ENCODE measurements around the gene FAM111A. TPM values are rescaled to one million over a fixed set of nuclear protein-coding genes. Genes with fewer than 3 reads are reported as not detected.

Gene FAM111A
- total and polyA plus RNA-seq, 9 of the 15 experiments (the other 6 are each of a cell fraction or from before 2014, with no cell fraction given), result 14.8 to 30.6 (median 20.1) TPM

DNA sequence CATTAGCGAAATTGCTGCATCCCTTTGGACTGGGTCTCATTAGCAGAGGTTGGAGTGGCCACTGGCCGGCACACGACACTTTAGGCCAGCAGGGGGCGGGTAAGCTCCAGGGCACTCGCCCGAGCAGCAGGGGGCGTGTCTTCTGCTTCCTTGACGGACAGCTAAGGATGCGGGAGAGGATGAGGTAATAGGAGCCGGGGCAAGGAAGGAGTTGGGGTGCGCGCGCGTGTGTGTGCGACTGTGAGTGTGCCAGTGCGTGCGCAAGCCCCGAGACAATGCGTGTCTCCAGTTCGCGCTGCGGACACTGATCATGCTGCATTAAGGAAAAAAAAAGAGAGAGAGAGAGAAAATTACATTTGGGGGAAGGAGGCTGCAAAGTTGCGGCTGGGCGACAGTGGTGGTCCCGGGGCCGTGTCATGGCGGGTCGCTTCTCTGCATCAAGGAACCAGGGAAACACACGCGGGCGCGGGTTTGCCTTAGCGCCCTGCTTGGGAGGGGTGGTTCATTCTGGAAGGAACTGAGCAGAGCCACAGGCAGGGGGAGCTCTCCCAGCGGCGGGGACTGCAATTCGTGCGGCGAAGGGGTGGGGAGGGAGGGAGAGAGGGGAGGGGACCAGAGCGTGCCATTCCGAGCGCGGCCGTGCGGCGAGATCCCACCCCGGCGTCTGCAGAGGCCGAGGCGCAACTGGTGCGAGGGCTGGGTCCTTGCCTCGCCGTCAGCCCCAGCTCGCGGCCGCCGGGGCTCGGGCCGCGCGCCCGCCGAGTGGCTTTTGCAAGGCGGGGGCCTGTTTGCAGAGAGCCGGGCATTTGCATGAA lies 29.1 kb downstream of the FAM111A start, which contains the start of gene DTX4 (continued):
- TF ChIP-seq, protein P1, sequence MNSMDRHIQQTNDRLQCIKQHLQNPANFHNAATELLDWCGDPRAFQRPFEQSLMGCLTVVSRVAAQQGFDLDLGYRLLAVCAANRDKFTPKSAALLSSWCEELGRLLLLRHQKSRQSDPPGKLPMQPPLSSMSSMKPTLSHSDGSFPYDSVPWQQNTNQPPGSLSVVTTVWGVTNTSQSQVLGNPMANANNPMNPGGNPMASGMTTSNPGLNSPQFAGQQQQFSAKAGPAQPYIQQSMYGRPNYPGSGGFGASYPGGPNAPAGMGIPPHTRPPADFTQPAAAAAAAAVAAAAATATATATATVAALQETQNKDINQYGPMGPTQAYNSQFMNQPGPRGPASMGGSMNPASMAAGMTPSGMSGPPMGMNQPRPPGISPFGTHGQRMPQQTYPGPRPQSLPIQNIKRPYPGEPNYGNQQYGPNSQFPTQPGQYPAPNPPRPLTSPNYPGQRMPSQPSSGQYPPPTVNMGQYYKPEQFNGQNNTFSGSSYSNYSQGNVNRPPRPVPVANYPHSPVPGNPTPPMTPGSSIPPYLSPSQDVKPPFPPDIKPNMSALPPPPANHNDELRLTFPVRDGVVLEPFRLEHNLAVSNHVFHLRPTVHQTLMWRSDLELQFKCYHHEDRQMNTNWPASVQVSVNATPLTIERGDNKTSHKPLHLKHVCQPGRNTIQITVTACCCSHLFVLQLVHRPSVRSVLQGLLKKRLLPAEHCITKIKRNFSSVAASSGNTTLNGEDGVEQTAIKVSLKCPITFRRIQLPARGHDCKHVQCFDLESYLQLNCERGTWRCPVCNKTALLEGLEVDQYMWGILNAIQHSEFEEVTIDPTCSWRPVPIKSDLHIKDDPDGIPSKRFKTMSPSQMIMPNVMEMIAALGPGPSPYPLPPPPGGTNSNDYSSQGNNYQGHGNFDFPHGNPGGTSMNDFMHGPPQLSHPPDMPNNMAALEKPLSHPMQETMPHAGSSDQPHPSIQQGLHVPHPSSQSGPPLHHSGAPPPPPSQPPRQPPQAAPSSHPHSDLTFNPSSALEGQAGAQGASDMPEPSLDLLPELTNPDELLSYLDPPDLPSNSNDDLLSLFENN (IDR thresholded peaks at IDR 0.05; ENCODE audit: low read depth in 2 of 2, low read length in 2 of 2), result no peak
- no peak for TF ChIP-seq ZNF644 (tag; IDR thresholded peaks at IDR 0.05; ENCODE audit: low read depth)
- no peak for TF ChIP-seq MAFG (tag; conservative IDR thresholded peaks at IDR 0.05)
- TF ChIP-seq HLTF (IDR thresholded peaks at IDR 0.05), result peak; percentile 70; the same call in 1 of the 2 replicates
- TF ChIP-seq FOXA1 (IDR thresholded peaks at IDR 0.05; ENCODE audit: borderline replicate concordance), result no peak
- no peak for TF ChIP-seq PHB2 (IDR thresholded peaks at IDR 0.05; ENCODE audit: low read depth)
- TF ChIP-seq FOXK1 (CRISPR knock-in tag; IDR thresholded peaks at IDR 0.05; ENCODE audit: borderline replicate concordance), result no peak
- TF ChIP-seq MEF2D (tag; conservative IDR thresholded peaks at IDR 0.05; ENCODE audit: low read depth), result no peak
- TF ChIP-seq MCM3 (IDR thresholded peaks at IDR 0.05), result no peak
- TF ChIP-seq, protein P2, sequence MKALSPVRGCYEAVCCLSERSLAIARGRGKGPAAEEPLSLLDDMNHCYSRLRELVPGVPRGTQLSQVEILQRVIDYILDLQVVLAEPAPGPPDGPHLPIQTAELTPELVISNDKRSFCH (CRISPR knock-in tag; IDR thresholded peaks at IDR 0.05), result no peak
- TF ChIP-seq, protein P2 (tag; IDR thresholded peaks at IDR 0.05), result no peak
- TF ChIP-seq, protein P3, sequence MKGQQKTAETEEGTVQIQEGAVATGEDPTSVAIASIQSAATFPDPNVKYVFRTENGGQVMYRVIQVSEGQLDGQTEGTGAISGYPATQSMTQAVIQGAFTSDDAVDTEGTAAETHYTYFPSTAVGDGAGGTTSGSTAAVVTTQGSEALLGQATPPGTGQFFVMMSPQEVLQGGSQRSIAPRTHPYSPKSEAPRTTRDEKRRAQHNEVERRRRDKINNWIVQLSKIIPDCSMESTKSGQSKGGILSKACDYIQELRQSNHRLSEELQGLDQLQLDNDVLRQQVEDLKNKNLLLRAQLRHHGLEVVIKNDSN (CRISPR knock-in tag; IDR thresholded peaks at IDR 0.05), result no peak
- TF ChIP-seq KDM4B (IDR thresholded peaks at IDR 0.05; ENCODE audit: borderline replicate concordance in 2 of 2, low read depth in 1 of 2), result no peak
- no peak for TF ChIP-seq BRCA1 (IDR thresholded peaks at IDR 0.05)
- no peak for TF ChIP-seq BRCA1 (CRISPR knock-in tag; IDR thresholded peaks at IDR 0.05)
- TF ChIP-seq ARID2 (IDR thresholded peaks at IDR 0.05), result no peak
- TF ChIP-seq ZNF75A (CRISPR knock-in tag; IDR thresholded peaks at IDR 0.05), result no peak
- peak; percentile 77; the same call in 1 of the 2 replicates for TF ChIP-seq MTA3 (IDR thresholded peaks at IDR 0.05; ENCODE audit: borderline replicate concordance)
- TF ChIP-seq NONO (IDR thresholded peaks at IDR 0.05; ENCODE audit: low read depth in 2 of 2, low read length in 1 of 2), result no peak
- TF ChIP-seq, protein P4, sequence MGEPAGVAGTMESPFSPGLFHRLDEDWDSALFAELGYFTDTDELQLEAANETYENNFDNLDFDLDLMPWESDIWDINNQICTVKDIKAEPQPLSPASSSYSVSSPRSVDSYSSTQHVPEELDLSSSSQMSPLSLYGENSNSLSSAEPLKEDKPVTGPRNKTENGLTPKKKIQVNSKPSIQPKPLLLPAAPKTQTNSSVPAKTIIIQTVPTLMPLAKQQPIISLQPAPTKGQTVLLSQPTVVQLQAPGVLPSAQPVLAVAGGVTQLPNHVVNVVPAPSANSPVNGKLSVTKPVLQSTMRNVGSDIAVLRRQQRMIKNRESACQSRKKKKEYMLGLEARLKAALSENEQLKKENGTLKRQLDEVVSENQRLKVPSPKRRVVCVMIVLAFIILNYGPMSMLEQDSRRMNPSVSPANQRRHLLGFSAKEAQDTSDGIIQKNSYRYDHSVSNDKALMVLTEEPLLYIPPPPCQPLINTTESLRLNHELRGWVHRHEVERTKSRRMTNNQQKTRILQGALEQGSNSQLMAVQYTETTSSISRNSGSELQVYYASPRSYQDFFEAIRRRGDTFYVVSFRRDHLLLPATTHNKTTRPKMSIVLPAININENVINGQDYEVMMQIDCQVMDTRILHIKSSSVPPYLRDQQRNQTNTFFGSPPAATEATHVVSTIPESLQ (CRISPR knock-in tag; IDR thresholded peaks at IDR 0.05), result no peak
- TF ChIP-seq, protein P5, sequence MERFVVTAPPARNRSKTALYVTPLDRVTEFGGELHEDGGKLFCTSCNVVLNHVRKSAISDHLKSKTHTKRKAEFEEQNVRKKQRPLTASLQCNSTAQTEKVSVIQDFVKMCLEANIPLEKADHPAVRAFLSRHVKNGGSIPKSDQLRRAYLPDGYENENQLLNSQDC (CRISPR knock-in tag; IDR thresholded peaks at IDR 0.05), result no peak
- no peak for TF ChIP-seq BRD4 (IDR thresholded peaks at IDR 0.05)
- no peak for TF ChIP-seq HNRNPLL (IDR thresholded peaks at IDR 0.05; ENCODE audit: low read depth, low read length, poor library complexity, severe bottlenecking)
